ENCODE data around the gene HOXC5. TPM values are rescaled to one million over a fixed set of nuclear protein-coding genes. Genes with fewer than 3 reads are reported as not detected.

Gene HOXC5
- polyA plus RNA-seq, 3 donors, result not detected

GRCh38 chr12:54025499-54026405, 7.1 kb upstream of the HOXC5 start:
- no peak overlapping the region for H3K27ac Mint-ChIP-seq
- H3K4me1 ChIP-seq (ENCODE audit: control insufficient read depth in 1 of 2, insufficient read depth in 2 of 2, low read length in 2 of 2), result no peaks in the 10 kb centered on the region
- TF ChIP-seq, protein P1, sequence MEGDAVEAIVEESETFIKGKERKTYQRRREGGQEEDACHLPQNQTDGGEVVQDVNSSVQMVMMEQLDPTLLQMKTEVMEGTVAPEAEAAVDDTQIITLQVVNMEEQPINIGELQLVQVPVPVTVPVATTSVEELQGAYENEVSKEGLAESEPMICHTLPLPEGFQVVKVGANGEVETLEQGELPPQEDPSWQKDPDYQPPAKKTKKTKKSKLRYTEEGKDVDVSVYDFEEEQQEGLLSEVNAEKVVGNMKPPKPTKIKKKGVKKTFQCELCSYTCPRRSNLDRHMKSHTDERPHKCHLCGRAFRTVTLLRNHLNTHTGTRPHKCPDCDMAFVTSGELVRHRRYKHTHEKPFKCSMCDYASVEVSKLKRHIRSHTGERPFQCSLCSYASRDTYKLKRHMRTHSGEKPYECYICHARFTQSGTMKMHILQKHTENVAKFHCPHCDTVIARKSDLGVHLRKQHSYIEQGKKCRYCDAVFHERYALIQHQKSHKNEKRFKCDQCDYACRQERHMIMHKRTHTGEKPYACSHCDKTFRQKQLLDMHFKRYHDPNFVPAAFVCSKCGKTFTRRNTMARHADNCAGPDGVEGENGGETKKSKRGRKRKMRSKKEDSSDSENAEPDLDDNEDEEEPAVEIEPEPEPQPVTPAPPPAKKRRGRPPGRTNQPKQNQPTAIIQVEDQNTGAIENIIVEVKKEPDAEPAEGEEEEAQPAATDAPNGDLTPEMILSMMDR (IDR thresholded peaks at IDR 0.05), result no peak
- H4K20me1 ChIP-seq (ENCODE audit: insufficient read depth, low read length), result no peaks in the 10 kb centered on the region
- no peak for DNase-seq
- peaks cover 15% of the 10 kb centered on the region for H3K4me1 Mint-ChIP-seq
- H3K36me3 ChIP-seq (replicated peaks in 1 of 2; ENCODE audit: control insufficient read depth in 1 of 2, insufficient read depth in 2 of 2, low read length in 2 of 2), result no peaks in the 10 kb centered on the region
- H3K9me3 Mint-ChIP-seq, result peaks cover 0 to 17% (median 14%) of the 10 kb centered on the region in 7 donors
- no peaks in the 10 kb centered on the region for H3K79me2 ChIP-seq (ENCODE audit: insufficient read depth, low read length)
- H3K4me3 ChIP-seq (replicated peaks in 1 of 3; ENCODE audit: low read depth in 2 of 3, low read length in 3 of 3), result no peak overlapping the region
- intact Hi-C loops (cut with micrococcal nuclease), result no loop called here
- peaks cover 0 to 11% of the 10 kb centered on the region in 2 donors for H3K36me3 Mint-ChIP-seq
- H3K27me3 ChIP-seq (ENCODE audit: control insufficient read depth in 2 of 2, insufficient read depth in 2 of 2, low read length in 2 of 2), result peaks cover 91 to 99% of the 10 kb centered on the region in 2 donors
- peaks cover 5 to 32% of the 10 kb centered on the region in 2 donors for H3K9me3 ChIP-seq (replicated peaks in 1 of 2; ENCODE audit: control insufficient read depth in 1 of 2, insufficient read depth in 1 of 2, low read length in 2 of 2)
- H3K4me3 Mint-ChIP-seq, result peak overlapping the region in 1 of 2 donors; percentile 74
- no peak overlapping the region for H3K9ac ChIP-seq (ENCODE audit: insufficient read depth, low read length, poor library complexity, severe bottlenecking)
- no peak overlapping the region for H3K4me2 ChIP-seq (replicated peaks; ENCODE audit: extremely low read depth, low read length, poor library complexity, severe bottlenecking)
- peaks cover 96 to 99% (median 97%) of the 10 kb centered on the region in 3 donors for H3K27me3 Mint-ChIP-seq (ENCODE audit: low read depth in 3 of 3)
- H2AFZ ChIP-seq (ENCODE audit: insufficient read depth, low read depth, low read length, poor library complexity, severe bottlenecking), result no peak overlapping the region
- H3K27ac ChIP-seq (ENCODE audit: low read depth in 1 of 2, low read length in 2 of 2), result no peak overlapping the region
- WGBS (ENCODE audit: insufficient coverage), result 42% methylated on average over 5 of the region's 7 CpGs

DNA sequence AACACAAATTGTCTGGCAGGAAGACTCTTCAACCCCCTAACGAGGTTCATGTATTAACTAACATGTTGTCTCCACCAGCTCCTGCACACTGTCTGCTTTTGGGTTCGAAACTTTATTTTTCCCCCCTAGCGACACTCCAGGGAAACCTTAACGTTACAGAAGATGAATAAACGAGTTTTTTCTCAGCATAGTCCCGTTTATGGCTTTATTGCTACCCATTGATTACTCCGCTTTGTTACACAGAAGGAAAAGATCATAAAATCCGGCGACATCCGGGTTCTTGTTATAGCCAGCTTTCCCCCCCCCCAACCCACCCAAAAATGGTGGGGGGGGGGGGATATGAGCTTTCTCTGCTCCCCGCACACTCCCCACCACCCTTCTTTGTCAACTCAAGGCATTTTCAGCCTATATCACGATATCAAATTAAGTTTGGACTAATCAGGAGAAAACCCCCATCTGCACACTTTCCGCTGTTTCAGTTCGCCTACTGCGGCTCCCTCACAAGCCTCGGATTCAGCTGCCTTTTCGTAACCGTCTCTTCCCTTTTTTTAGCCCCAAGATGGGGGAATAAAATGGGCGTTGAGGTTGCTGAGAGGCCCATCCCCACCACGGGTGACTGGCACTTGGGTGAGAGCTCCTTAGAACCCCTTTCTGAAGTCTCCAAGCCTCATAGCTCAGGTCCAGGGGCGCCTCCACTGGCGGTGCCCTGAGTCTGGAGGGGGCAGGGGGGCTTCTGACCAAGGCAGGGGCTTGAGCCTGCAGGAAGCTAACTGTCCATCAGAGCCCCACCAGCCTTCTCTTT, 6.0 kb upstream of the HOXC5 start:
- no peak overlapping the region for H3K4me2 ChIP-seq (replicated peaks; ENCODE audit: extremely low read depth, low read length, poor library complexity, severe bottlenecking)
- peaks cover 96 to 99% (median 97%) of the 10 kb centered on the region in 3 donors for H3K27me3 Mint-ChIP-seq (ENCODE audit: low read depth in 3 of 3)
- no peak overlapping the region for H3K9ac ChIP-seq (ENCODE audit: insufficient read depth, low read length, poor library complexity, severe bottlenecking)
- no peak overlapping the region for H2AFZ ChIP-seq (ENCODE audit: insufficient read depth, low read depth, low read length, poor library complexity, severe bottlenecking)
- peaks cover 0 to 17% (median 13%) of the 10 kb centered on the region in 7 donors for H3K9me3 Mint-ChIP-seq
- H3K27ac ChIP-seq (ENCODE audit: low read depth in 1 of 2, low read length in 2 of 2), result no peak overlapping the region
- TF ChIP-seq, protein P1 (IDR thresholded peaks at IDR 0.05), result no peak
- intact Hi-C loops (cut with micrococcal nuclease), result no loop called here
- H3K27me3 ChIP-seq (ENCODE audit: control insufficient read depth in 2 of 2, insufficient read depth in 2 of 2, low read length in 2 of 2), result peaks cover 88 to 99% of the 10 kb centered on the region in 2 donors
- peaks cover 15% of the 10 kb centered on the region for H3K4me1 Mint-ChIP-seq
- WGBS (ENCODE audit: insufficient coverage), result 13% methylated on average over 8 of the region's 22 CpGs
- H3K36me3 Mint-ChIP-seq, result peaks cover 0 to 13% of the 10 kb centered on the region in 2 donors
- no peaks in the 10 kb centered on the region for H3K4me1 ChIP-seq (ENCODE audit: control insufficient read depth in 1 of 2, insufficient read depth in 2 of 2, low read length in 2 of 2)
- H3K27ac Mint-ChIP-seq, result peak overlapping the region in 1 of 7 donors; percentile 76
- H3K9me3 ChIP-seq (replicated peaks in 1 of 2; ENCODE audit: control insufficient read depth in 1 of 2, insufficient read depth in 1 of 2, low read length in 2 of 2), result peaks cover 9 to 36% of the 10 kb centered on the region in 2 donors
- H3K79me2 ChIP-seq (ENCODE audit: insufficient read depth, low read length), result no peaks in the 10 kb centered on the region
- H3K36me3 ChIP-seq (replicated peaks in 1 of 2; ENCODE audit: control insufficient read depth in 1 of 2, insufficient read depth in 2 of 2, low read length in 2 of 2), result no peaks in the 10 kb centered on the region
- no peaks in the 10 kb centered on the region for H4K20me1 ChIP-seq (ENCODE audit: insufficient read depth, low read length)
- peak overlapping the region in 1 of 2 donors; percentile 70 for H3K4me3 Mint-ChIP-seq
- DNase-seq, result no peak
- no peak overlapping the region for H3K4me3 ChIP-seq (replicated peaks in 1 of 3; ENCODE audit: low read depth in 2 of 3, low read length in 3 of 3)

Data from CD14-positive monocyte (primary cell).